Brain microvascular endothelial cell (primary cell): ENCODE measurements around the gene KERA.

ENCODE experiments used
- DNase-seq: peaks from one replicate; pipeline ENCODE4 v3.0.0-alpha.2; 2020
- H3K27ac ChIP-seq: fragments of 250-450 bp; sonication (Bioruptor Pico); 2 replicates; pipeline ENCODE4 v1.5.1; 2020; ENCODE audit warnings: mild to moderate bottlenecking, moderate library complexity
- H3K27me3 ChIP-seq: fragments of 250-450 bp; sonication (Bioruptor Pico); replicated peaks from 2 replicates; pipeline ENCODE4 v1.5.1; 2020; ENCODE audit warnings: mild to moderate bottlenecking
- H3K36me3 ChIP-seq: fragments of 250-450 bp; sonication (Bioruptor Pico); replicated peaks from 2 replicates; pipeline ENCODE4 v1.5.1; 2020; ENCODE audit warnings: mild to moderate bottlenecking
- H3K4me3 ChIP-seq: 2 replicates; pipeline ENCODE4 v1.5.1; 2011; ENCODE audit warnings: low read depth, mild to moderate bottlenecking, control low read depth, low read length, moderate library complexity
- in situ Hi-C: cut with HindIII; loops from 2 replicates; pipeline ENCODE4 v1.10.0; 2017; ENCODE audit warnings: low sequenced_read_pairs, low pct_ligation_motif_present
- TF ChIP-seq, protein P1 (sequence below): IDR thresholded peaks from 2 replicates; pipeline ENCODE4 v1.5.1; 2011; ENCODE audit warnings: low read depth, mild to moderate bottlenecking, moderate library complexity, low read length, control low read depth, inconsistent platforms; ENCODE audit errors: missing control alignments

The KERA gene

DNA sequence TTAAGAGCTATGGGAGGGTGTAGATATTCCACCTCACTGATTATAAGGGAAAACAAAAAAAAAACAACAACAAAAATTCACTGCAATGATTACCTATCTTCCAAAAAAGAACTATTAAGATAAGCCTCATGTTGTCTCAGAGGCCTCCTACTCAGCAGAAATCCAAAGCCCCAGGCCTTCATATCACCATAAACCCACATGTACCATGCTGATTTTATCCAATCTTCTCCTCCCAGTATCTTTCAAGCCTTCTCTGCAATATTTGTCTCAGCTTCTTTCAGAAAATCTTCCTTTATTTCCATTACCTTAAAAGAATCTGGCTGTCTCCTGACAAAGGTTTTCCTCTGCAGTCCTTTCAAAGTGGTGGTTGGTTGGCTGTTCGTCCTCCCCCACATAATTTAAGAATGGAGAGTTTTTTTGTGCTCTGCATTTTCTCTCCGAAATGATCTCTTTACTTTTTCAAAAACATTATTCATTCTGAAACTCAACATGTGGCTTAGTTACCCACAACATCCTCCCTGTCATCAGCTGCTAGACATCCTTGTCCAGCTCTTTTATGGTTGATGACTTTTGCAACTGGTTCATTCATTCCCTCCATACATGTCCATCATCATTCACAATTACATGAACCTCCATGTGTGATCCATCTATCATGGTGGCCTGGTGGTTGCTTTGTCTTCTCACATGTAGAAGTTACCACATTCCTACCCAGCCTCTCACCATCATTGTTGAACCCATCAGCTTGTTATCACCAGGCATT is 50.1 kb downstream of the KERA start:
- DNase-seq: no peak
- no peak overlapping the region for H3K4me3 ChIP-seq
- in situ Hi-C loops: no loop called here
- no peaks in the 10 kb centered on the region for H3K36me3 ChIP-seq
- H3K27me3 ChIP-seq: no peaks in the 10 kb centered on the region
- TF ChIP-seq, protein P1, sequence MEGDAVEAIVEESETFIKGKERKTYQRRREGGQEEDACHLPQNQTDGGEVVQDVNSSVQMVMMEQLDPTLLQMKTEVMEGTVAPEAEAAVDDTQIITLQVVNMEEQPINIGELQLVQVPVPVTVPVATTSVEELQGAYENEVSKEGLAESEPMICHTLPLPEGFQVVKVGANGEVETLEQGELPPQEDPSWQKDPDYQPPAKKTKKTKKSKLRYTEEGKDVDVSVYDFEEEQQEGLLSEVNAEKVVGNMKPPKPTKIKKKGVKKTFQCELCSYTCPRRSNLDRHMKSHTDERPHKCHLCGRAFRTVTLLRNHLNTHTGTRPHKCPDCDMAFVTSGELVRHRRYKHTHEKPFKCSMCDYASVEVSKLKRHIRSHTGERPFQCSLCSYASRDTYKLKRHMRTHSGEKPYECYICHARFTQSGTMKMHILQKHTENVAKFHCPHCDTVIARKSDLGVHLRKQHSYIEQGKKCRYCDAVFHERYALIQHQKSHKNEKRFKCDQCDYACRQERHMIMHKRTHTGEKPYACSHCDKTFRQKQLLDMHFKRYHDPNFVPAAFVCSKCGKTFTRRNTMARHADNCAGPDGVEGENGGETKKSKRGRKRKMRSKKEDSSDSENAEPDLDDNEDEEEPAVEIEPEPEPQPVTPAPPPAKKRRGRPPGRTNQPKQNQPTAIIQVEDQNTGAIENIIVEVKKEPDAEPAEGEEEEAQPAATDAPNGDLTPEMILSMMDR: no peak
- H3K27ac ChIP-seq: no peak overlapping the region

DNA sequence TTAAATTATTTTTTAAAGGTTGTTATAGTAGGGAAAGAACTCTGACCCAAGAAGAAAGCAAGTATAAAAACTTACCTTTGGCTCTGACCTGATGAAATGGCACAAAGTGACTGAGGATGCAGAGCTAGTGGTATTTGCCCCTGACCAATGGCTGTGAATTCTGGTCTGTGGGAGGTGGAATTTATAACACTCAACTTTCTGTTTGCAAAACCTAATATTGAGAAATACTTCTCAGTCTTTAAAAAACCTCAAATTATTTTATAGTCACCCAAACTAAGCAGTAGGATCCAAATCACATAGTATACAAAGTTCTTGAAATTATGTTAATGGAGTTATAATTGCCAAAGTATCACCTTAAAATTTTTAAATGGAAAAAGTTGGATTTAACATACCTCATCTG is 53.0 kb downstream of the KERA start, which contains the start of gene EPYC:
Gene EPYC (minus strand): TSS at position 101 of the 400 bp plus-strand sequence. CDS start 2,407 bp downstream, outside the sequence.
- Histone ChIP-seq H3K4me3 (no peak within 1 kb of the TSS), H3K36me3 (no peaks in the 10 kb centered on the region), H3K27me3 (no peaks in the 10 kb centered on the region), H3K27ac (no peak within 1 kb of the TSS)
- in situ Hi-C loops: no loop called here
- TF ChIP-seq, protein P1: no peak
- no peak for DNase-seq

DNA sequence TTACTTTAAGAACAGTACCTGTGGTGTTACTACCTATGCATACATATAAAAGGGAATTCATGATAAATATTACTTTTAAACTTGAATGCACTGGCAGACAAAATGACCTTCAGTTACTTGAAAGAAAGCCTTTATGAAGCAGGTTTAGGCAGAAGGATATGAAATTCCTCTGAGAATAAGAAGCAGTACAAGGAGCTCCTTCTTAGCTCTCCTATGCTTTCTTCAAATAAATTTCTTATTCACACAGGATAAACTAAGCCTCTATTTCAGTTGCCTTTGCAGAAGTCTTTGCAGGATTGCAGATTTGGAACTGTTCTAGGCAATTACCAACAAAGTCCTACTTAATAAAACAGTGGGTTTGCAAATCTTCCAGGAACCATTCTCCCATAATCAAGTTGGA is 54.1 kb downstream of the KERA start:
- no peaks in the 10 kb centered on the region for H3K27me3 ChIP-seq
- H3K4me3 ChIP-seq: no peak overlapping the region
- no peak for DNase-seq
- no peaks in the 10 kb centered on the region for H3K36me3 ChIP-seq
- TF ChIP-seq, protein P1: no peak
- no peak overlapping the region for H3K27ac ChIP-seq
- in situ Hi-C loops: no loop called here

DNA sequence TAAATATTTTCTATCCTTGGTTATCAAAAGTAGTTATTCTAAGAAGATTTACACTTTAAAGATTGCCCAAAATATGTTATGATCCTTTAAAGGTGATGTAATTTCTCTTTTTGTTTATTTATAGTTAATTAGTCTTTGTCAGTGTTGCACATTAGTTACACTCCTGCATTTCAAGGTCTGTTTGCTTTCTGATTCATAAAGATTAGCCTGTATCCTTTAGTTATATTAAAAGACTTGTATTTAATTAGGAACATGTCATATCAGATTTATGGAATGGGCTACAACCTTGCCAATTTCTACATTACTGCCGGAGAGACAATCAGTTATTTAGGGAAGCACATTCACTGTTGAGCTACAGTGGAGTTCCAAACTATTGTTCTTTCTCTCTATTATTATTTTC is 56.5 kb downstream of the KERA start:
- no peaks in the 10 kb centered on the region for H3K27me3 ChIP-seq
- TF ChIP-seq, protein P1: no peak
- no peak overlapping the region for H3K4me3 ChIP-seq
- H3K36me3 ChIP-seq: no peaks in the 10 kb centered on the region
- no peak for DNase-seq
- in situ Hi-C loops: no loop called here
- H3K27ac ChIP-seq: no peak overlapping the region
